K562 (cell line): Measurements from ENCODE around the gene DAB2IP. TPM values are rescaled to one million over a fixed set of nuclear protein-coding genes. Genes with fewer than 3 reads are reported as not detected.

Experiments
- ATAC-seq: fragments of 200-7000 bp; cut with Tn5 transposase; 3 replicates; pipeline ENCODE4 v1.9.1; 2020; ENCODE audit warnings: moderate library complexity
- BruUV-seq: library from RNA; stranded (reverse); fragments of 400-500 nt; replicated peaks from 2 replicates; lab custom pipeline; 2021; lab: Mats Ljungman, UMichigan
- CTCF ChIA-PET: fragments of 300-600 bp; formaldehyde crosslinking; extraction: SDS; loops from one replicate; lab custom pipeline; 2021; ENCODE audit warnings: low intra/inter-chr PET ratio; lab: Yijun Ruan, JAX
- POLR2A ChIA-PET: fragments of 300-600, 350-650 bp; sonication (Branson Sonifier 250); formaldehyde crosslinking; extraction: SDS; loops from one replicate; lab custom pipeline; 2021; ENCODE audit warnings: antibody characterized with exemption, inconsistent platforms; lab: Yijun Ruan, JAX
- DNase-seq, 4 experiments: peaks; one replicate each; pipeline versions ENCODE4 v3.0.0 to v3.0.0-alpha.2; 2011 to 2018; ENCODE audit warnings: low spot score in 3 of 4, mixed read lengths in 3 of 4; ENCODE audit errors: extremely low read depth in 1 of 4
- FAIRE-seq: peaks from 2 replicates; lab custom pipeline; 2011; peaks lifted over from hg19 to GRCh38; lab: Jason Lieb, UNC
- H2AFZ ChIP-seq: 2 replicates; pipeline ENCODE4 v1.6.0; 2011; ENCODE audit warnings: low read depth, low read length, control low read depth, inconsistent platforms
- H3K27ac ChIP-seq: fragments of 200-600 bp; 3 replicates; pipeline ENCODE4 v1.8.0; 2011; ENCODE audit warnings: low read depth, mild to moderate bottlenecking, control low read depth, inconsistent platforms, low read length, moderate library complexity, mixed read lengths; ENCODE audit errors: extremely low read depth
- H3K27me3 ChIP-seq, 2 experiments: fragments of 300-600 bp in 1 of 2; 2 replicates in 1 of 2; 3 replicates in 1 of 2; pipeline versions ENCODE4 v1.6.0 to v1.8.0; 2011; ENCODE audit warnings: inconsistent platforms in 2 of 2, low read length in 2 of 2, mild to moderate bottlenecking in 1 of 2, mixed read lengths in 1 of 2, moderate library complexity in 1 of 2; ENCODE audit not compliant: control insufficient read depth in 2 of 2, insufficient read depth in 2 of 2
- H3K36me3 ChIP-seq: fragments of 300-600 bp; 3 replicates; pipeline ENCODE4 v1.8.0; 2011; ENCODE audit warnings: mild to moderate bottlenecking, low read length, inconsistent platforms; ENCODE audit not compliant: control insufficient read depth, insufficient read depth
- H3K4me1 ChIP-seq, 2 experiments: fragments of 200-600 bp in 1 of 2; replicated peaks in 1 of 2; 2 replicates in 1 of 2; 3 replicates in 1 of 2; pipeline versions ENCODE4 v1.5.1 to v1.8.0; 2011; ENCODE audit warnings: inconsistent platforms in 2 of 2, low read length in 2 of 2, mild to moderate bottlenecking in 1 of 2, mixed read lengths in 1 of 2, moderate library complexity in 1 of 2; ENCODE audit not compliant: control insufficient read depth in 2 of 2, insufficient read depth in 2 of 2
- H3K4me2 ChIP-seq: 2 replicates; pipeline ENCODE4 v1.6.1; 2011; ENCODE audit warnings: low read length, control low read depth, inconsistent platforms, mixed read lengths; ENCODE audit not compliant: insufficient read depth
- H3K4me3 ChIP-seq: fragments of 200-600 bp; sonication (generic), shearing (Covaris generic); 2 replicates; pipeline ENCODE4 v1.5.1; 2016; ENCODE audit warnings: control low read depth, inconsistent platforms
- H3K79me2 ChIP-seq: fragments of 200-600 bp; 3 replicates; pipeline ENCODE4 v1.8.0; 2011; ENCODE audit warnings: low read length, inconsistent platforms; ENCODE audit not compliant: control insufficient read depth, insufficient read depth
- H3K9ac ChIP-seq, 2 experiments: 2 replicates each; pipeline versions ENCODE4 v1.6.0 to v1.6.1; 2011; ENCODE audit warnings: low read depth in 2 of 2, low read length in 2 of 2, control low read depth in 1 of 2, inconsistent platforms in 1 of 2, mild to moderate bottlenecking in 1 of 2, mixed read lengths in 1 of 2; ENCODE audit not compliant: insufficient read depth in 1 of 2
- H3K9me1 ChIP-seq: one replicate; pipeline ENCODE4 v1.6.0; 2011; ENCODE audit warnings: inconsistent platforms, mild to moderate bottlenecking, low read length, moderate library complexity; ENCODE audit not compliant: control insufficient read depth, insufficient read depth
- H3K9me3 ChIP-seq: replicated peaks from 2 replicates; pipeline ENCODE4 v1.5.1; 2011; ENCODE audit warnings: low read depth, low read length, inconsistent platforms; ENCODE audit not compliant: control insufficient read depth, insufficient read depth
- H4K20me1 ChIP-seq: replicated peaks from 2 replicates; pipeline ENCODE4 v1.6.1; 2011; ENCODE audit warnings: low read length, inconsistent platforms, mixed read lengths; ENCODE audit not compliant: control insufficient read depth, insufficient read depth
- BRCA1 ChIP-seq, 2 experiments: fragments of 450-650 bp in 1 of 2; sonication (generic) in 1 of 2; formaldehyde crosslinking in 1 of 2; IDR thresholded peaks; 2 replicates each; pipeline versions ENCODE4 v1.5.0 to v1.6.1; 2017 to 2020; ENCODE audit warnings: mild to moderate bottlenecking in 1 of 2, missing genetic modification reagents in 1 of 2
- CHD7 ChIP-seq: fragments of 200-600 bp; sonication (generic); IDR thresholded peaks from one replicate; pipeline ENCODE4 v1.6.1; 2012; ENCODE audit warnings: mild to moderate bottlenecking, low read depth, low read length, inconsistent platforms
- FOXJ3 ChIP-seq: sonication (generic); formaldehyde crosslinking; IDR thresholded peaks from 2 replicates; pipeline ENCODE4 v1.4.0; 2020; ENCODE audit warnings: mild to moderate bottlenecking, missing genetic modification reagents
- GTF2E2 ChIP-seq: fragments of 200-800 bp; sonication (Bioruptor generic); IDR thresholded peaks from 2 replicates; pipeline ENCODE4 v1.6.1; 2016; ENCODE audit warnings: missing genetic modification characterization, missing compliant biosample characterization
- MYBL2 ChIP-seq, 2 experiments: fragments of 450-650 bp in 1 of 2; sonication (generic) in 1 of 2; formaldehyde crosslinking in 1 of 2; IDR thresholded peaks; 2 replicates each; pipeline versions ENCODE4 v1.6.1 to v1.8.1; 2017 to 2022; ENCODE audit warnings: borderline replicate concordance in 1 of 2, inconsistent platforms in 1 of 2, low read depth in 1 of 2, mild to moderate bottlenecking in 1 of 2, missing genetic modification reagents in 1 of 2, moderate library complexity in 1 of 2
- POLR2A ChIP-seq: fragments of 450-650 bp; conservative IDR thresholded peaks from 2 replicates; pipeline ENCODE4 v1.6.1; 2016
- SMARCA5 ChIP-seq: fragments of 450-650 bp; IDR thresholded peaks from 2 replicates; pipeline ENCODE4 v1.6.1; 2016
- SMARCE1 ChIP-seq: fragments of 450-650 bp; IDR thresholded peaks from 2 replicates; pipeline ENCODE4 v1.7.1; 2016; ENCODE audit warnings: mild to moderate bottlenecking
- SRSF1 ChIP-seq: fragments of 200-400 bp; formaldehyde crosslinking; IDR thresholded peaks from 2 replicates; pipeline ENCODE4 v1.6.1; 2017; ENCODE audit warnings: mild to moderate bottlenecking, low read depth, low read length, moderate library complexity
- WGBS: fragments of 100-300 bp; shearing (Covaris generic); methylation state at CpG from one replicate; pipeline ENCODE4 v1.1.6; 2016; ENCODE audit warnings: low coverage, mixed read lengths; ENCODE audit not compliant: insufficient coverage; ENCODE audit errors: missing lambda C conversion rate; 5-methylcytosine and 5-hydroxymethylcytosine counted together
- in situ Hi-C: fragments of 300-500 bp; cut with MboI; formaldehyde crosslinking; loops from 4 replicates; pipeline ENCODE4 v1.15.0; 2018; ENCODE audit warnings: inconsistent platforms, mixed read lengths
- intact Hi-C: fragments of 100-400 bp; cut with micrococcal nuclease; formaldehyde crosslinking; loops from 2 replicates; pipeline ENCODE4 v1.14.2; 2022
- polyA plus RNA-seq, 8 experiments: library from polyadenylated mRNA; depleted of rRNA in 4 of 8; stranded (reverse) in 5 of 8; unstranded in 3 of 8; fragments of >200 nt; fragmentation: Nextera tagmentation in 2 of 8; fragmentation: Illumina TruSeq in 1 of 8; extraction: Ambion mirVana in 2 of 8; extraction: Trizol in 1 of 8; gene quantifications; 2 replicates each; pipeline versions ENCODE4 v1.2.1 to v1.2.3, GENCODE V29; 2011 to 2014; ENCODE audit warnings: inconsistent platforms in 1 of 8, missing spikeins in 1 of 8
- total RNA-seq, 7 experiments: library from RNA; depleted of rRNA in 6 of 7; stranded (reverse); fragments of >200 nt in 6 of 7; fragmentation: Illumina TruSeq in 2 of 7; extraction: Trizol in 2 of 7; gene quantifications; 2 replicates each; pipeline versions ENCODE4 v1.2.1 to v1.2.3, GENCODE V29; 2011 to 2021; ENCODE audit warnings: low replicate concordance in 1 of 7
- TF ChIP-seq, protein P1 (sequence below), 2 experiments: fragments of 450-650 bp; conservative IDR thresholded peaks; 2 replicates each; pipeline ENCODE4 v1.6.1; 2017; ENCODE audit warnings: mild to moderate bottlenecking in 2 of 2, moderate library complexity in 2 of 2

Gene DAB2IP
- total and polyA plus RNA-seq, 9 of the 15 experiments (the other 6 are each of a cell fraction or from before 2014, with no cell fraction given), result 0.04 to 0.31 (median 0.08) TPM; not detected in 5

GRCh38 chr9:121618504-121618903 is 32.9 kb upstream of the DAB2IP start:
- Histone ChIP-seq H3K9ac (no peak overlapping the region), H3K4me3 (no peak overlapping the region), H2AFZ (no peak overlapping the region), H3K4me1 (no peaks in the 10 kb centered on the region), H3K27ac (no peak overlapping the region), H3K36me3 (no peaks in the 10 kb centered on the region), H4K20me1 (no peaks in the 10 kb centered on the region; the same call in 1 of the 2 replicates), H3K9me3 (no peaks in the 10 kb centered on the region), H3K9me1 (no peaks in the 10 kb centered on the region), H3K4me2 (no peak overlapping the region), H3K79me2 (no peaks in the 10 kb centered on the region), H3K27me3 (peaks cover 7 to 31% of the 10 kb centered on the region in 2 experiments; a peak in 3 of 5 replicates)
- intact Hi-C loops, result no loop called here
- 3% methylated on average over 9 of the region's 9 CpGs for WGBS
- no TSS peak for BruUV-seq
- POLR2A ChIA-PET, result interaction anchor here (0.6 to 1.3 kb wide), 3 partner anchors 10 to 332 kb away, joined by 3 to 5 read pairs (median 3); no protein-coding TSS in a partner anchor
- FAIRE-seq (no peak), ATAC-seq (no peak), DNase-seq (no peak)
- CTCF ChIA-PET, result interaction anchor here (0.7 kb wide), 1 partner anchor 92 kb away, joined by 3 read pairs; no protein-coding TSS in a partner anchor
- in situ Hi-C loops, result no loop called here
- TF ChIP-seq SMARCA5 (no peak), BRCA1 (IDR thresholded peaks at IDR 0.05) (no peak), BRCA1 (CRISPR knock-in tag; IDR thresholded peaks at IDR 0.05) (no peak), GTF2E2 (tag) (no peak), CHD7 (no peak), FOXJ3 (CRISPR knock-in tag) (no peak), SRSF1 (no peak), MYBL2 (IDR thresholded peaks at IDR 0.05; ENCODE audit: low read depth) (no peak), MYBL2 (CRISPR knock-in tag; IDR thresholded peaks at IDR 0.05; ENCODE audit: borderline replicate concordance) (no peak), POLR2A (no peak), SMARCE1 (no peak)
- TF ChIP-seq, protein P1, sequence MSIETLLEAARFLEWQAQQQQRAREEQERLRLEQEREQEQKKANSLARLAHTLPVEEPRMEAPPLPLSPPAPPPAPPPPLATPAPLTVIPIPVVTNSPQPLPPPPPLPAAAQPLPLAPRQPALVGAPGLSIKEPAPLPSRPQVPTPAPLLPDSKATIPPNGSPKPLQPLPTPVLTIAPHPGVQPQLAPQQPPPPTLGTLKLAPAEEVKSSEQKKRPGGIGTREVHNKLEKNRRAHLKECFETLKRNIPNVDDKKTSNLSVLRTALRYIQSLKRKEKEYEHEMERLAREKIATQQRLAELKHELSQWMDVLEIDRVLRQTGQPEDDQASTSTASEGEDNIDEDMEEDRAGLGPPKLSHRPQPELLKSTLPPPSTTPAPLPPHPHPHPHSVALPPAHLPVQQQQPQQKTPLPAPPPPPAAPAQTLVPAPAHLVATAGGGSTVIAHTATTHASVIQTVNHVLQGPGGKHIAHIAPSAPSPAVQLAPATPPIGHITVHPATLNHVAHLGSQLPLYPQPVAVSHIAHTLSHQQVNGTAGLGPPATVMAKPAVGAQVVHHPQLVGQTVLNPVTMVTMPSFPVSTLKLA (conservative IDR thresholded peaks at IDR 0.05), result no peak
